GM06990 (cell line): ENCODE measurements around the gene MALL.
A peak's percentile ranks its signal among the peaks of the same experiment; 100 is the strongest.

Source experiments
- DNase-seq: peaks from one replicate; pipeline ENCODE4 v3.0.0-alpha.2; 2011; ENCODE audit not compliant: insufficient read length; ENCODE audit errors: extremely low read depth
- H3K27me3 ChIP-seq: replicated peaks from 2 replicates; pipeline ENCODE4 v1.6.0; 2011; ENCODE audit warnings: low read length; ENCODE audit not compliant: control insufficient read depth, insufficient read depth
- H3K36me3 ChIP-seq: 2 replicates; pipeline ENCODE4 v1.5.1; 2011; ENCODE audit warnings: low read length; ENCODE audit not compliant: control insufficient read depth, insufficient read depth
- H3K4me3 ChIP-seq: replicated peaks from 2 replicates; pipeline ENCODE4 v1.5.1; 2011; ENCODE audit warnings: low read depth, mild to moderate bottlenecking, control low read depth, low read length
- CTCF ChIP-seq: IDR thresholded peaks from 2 replicates; pipeline ENCODE4 v1.5.1; 2011; ENCODE audit warnings: low read length, control low read depth, mild to moderate bottlenecking, inconsistent platforms; ENCODE audit not compliant: insufficient read depth, poor library complexity, severe bottlenecking

The MALL gene

GRCh38 chr2:110124038-110124825, 8.6 kb upstream of the MALL start:
- no peak for DNase-seq
- H3K4me3 ChIP-seq: no peak overlapping the region
- no peak for TF ChIP-seq CTCF

GRCh38 chr2:110121592-110121991, 6.0 kb upstream of the MALL start:
- H3K27me3 ChIP-seq: peaks cover 1% of the 10 kb centered on the region
- H3K36me3 ChIP-seq: no peaks in the 10 kb centered on the region
- DNase-seq: no peak
- H3K4me3 ChIP-seq: no peak overlapping the region
- TF ChIP-seq CTCF: no peak

More at GRCh38 chr2:110124038-110124825, 8.6 kb upstream of the MALL start:
- Histone ChIP-seq H3K27me3 (peaks cover 1% of the 10 kb centered on the region), H3K36me3 (no peaks in the 10 kb centered on the region)

GRCh38 chr2:110121052-110121334, 5.4 kb upstream of the MALL start:
- H3K4me3 ChIP-seq: no peak overlapping the region
- no peak for TF ChIP-seq CTCF
- H3K36me3 ChIP-seq: no peaks in the 10 kb centered on the region
- DNase-seq: no peak
- peaks cover 1% of the 10 kb centered on the region for H3K27me3 ChIP-seq

- DNase-seq: no peak
- peaks cover 1% of the 10 kb centered on the region for H3K27me3 ChIP-seq
- no peak for TF ChIP-seq CTCF
- no peaks in the 10 kb centered on the region for H3K36me3 ChIP-seq
- no peak overlapping the region for H3K4me3 ChIP-seq
These were observed 4.8 kb upstream of the MALL start for GRCh38 chr2:110120171-110121051.

- Histone ChIP-seq H3K27me3 (peaks cover 1% of the 10 kb centered on the region; the same call in 1 of the 2 replicates), H3K4me3 (no peak overlapping the region), H3K36me3 (no peaks in the 10 kb centered on the region)
- TF ChIP-seq CTCF: peak; percentile 36
- no peak for DNase-seq
These were observed 550 bp upstream of the MALL start for GRCh38 chr2:110116033-110116710.
